ENCODE results near the gene SH3BGRL.

DNA sequence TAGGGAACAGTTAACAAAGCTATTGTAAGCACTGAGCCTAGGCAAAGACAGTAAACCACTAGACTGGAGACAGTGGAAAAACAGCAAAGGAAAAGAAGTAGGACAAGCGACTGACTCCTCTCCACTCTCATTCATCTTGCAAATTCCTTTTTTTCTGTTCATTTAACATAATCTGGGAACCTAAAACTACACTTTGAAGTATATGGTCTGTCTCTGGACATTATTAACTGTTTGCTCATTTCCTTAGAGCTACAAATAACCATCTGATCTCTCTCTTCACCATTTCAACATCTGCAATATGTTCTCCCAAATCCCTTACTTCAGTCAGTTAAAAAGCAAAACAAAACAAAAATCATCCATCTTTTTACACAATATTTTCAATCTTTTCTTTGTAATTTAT lies 831 bp upstream of the SH3BGRL start:
- TF ChIP-seq CTCF (conservative IDR thresholded peaks at IDR 0.05; ENCODE audit: low read depth, low read length) (no peak), EZH2 (IDR thresholded peaks at IDR 0.05; ENCODE audit: borderline replicate concordance, low read depth, low read length, poor library complexity, severe bottlenecking) (no peak)

Measured in A673 (cell line).